H9 (cell line): ENCODE data around the gene COL28A1. TPM values are rescaled to one million over a fixed set of nuclear protein-coding genes. Genes with fewer than 3 reads are reported as not detected.

Source experiments
- DNase-seq: peaks from one replicate; pipeline ENCODE4 v3.0.0-alpha.2; 2017
- H2AFZ ChIP-seq: one replicate; pipeline ENCODE4 v1.6.1; 2013; ENCODE audit warnings: mild to moderate bottlenecking, low read length, control low read depth, moderate library complexity
- H2AK5ac ChIP-seq: 2 replicates; pipeline ENCODE4 v1.6.1; 2013; ENCODE audit warnings: low read length, control low read depth, mixed read lengths; ENCODE audit not compliant: insufficient read length
- H2BK120ac ChIP-seq: one replicate; pipeline ENCODE4 v1.6.1; 2013; ENCODE audit warnings: low read depth, mild to moderate bottlenecking, low read length, control low read depth, inconsistent platforms; ENCODE audit not compliant: poor library complexity, severe bottlenecking
- H2BK12ac ChIP-seq: 2 replicates; pipeline ENCODE4 v1.6.1; 2013; ENCODE audit warnings: low read length, control low read depth, mixed read lengths, low read depth; ENCODE audit not compliant: insufficient read length
- H2BK15ac ChIP-seq: 2 replicates; pipeline ENCODE4 v1.6.1; 2013; ENCODE audit warnings: low read depth, low read length, control low read depth
- H2BK20ac ChIP-seq: one replicate; pipeline ENCODE4 v1.6.1; 2013; ENCODE audit warnings: low read depth, mild to moderate bottlenecking, low read length, control low read depth, inconsistent platforms; ENCODE audit not compliant: poor library complexity, severe bottlenecking
- H2BK5ac ChIP-seq: 2 replicates; pipeline ENCODE4 v1.6.1; 2013; ENCODE audit warnings: low read length, control low read depth, mixed read lengths; ENCODE audit not compliant: insufficient read length
- H3K14ac ChIP-seq: 2 replicates; pipeline ENCODE4 v1.6.1; 2013; ENCODE audit warnings: low read length, control low read depth; ENCODE audit not compliant: insufficient read depth
- H3K18ac ChIP-seq: 2 replicates; pipeline ENCODE4 v1.6.1; 2013; ENCODE audit warnings: low read depth, mild to moderate bottlenecking, mixed read lengths, low read length, control low read depth; ENCODE audit not compliant: insufficient read length
- H3K23ac ChIP-seq: 2 replicates; pipeline ENCODE4 v1.6.1; 2013; ENCODE audit warnings: low read length, control low read depth, mixed read lengths, low read depth; ENCODE audit not compliant: insufficient read length
- H3K23me2 ChIP-seq: 2 replicates; pipeline ENCODE4 v1.6.1; 2013; ENCODE audit warnings: low read depth, mild to moderate bottlenecking, mixed read lengths, low read length, control low read depth; ENCODE audit not compliant: insufficient read length, poor library complexity, severe bottlenecking
- H3K27ac ChIP-seq: 2 replicates; pipeline ENCODE4 v1.5.1; 2013; ENCODE audit warnings: low read length, control low read depth, mixed read lengths, low read depth; ENCODE audit not compliant: insufficient read length
- H3K27me3 ChIP-seq: 2 replicates; pipeline ENCODE4 v1.6.1; 2013; ENCODE audit warnings: low read length, control low read depth, inconsistent platforms; ENCODE audit not compliant: insufficient read depth
- H3K4ac ChIP-seq: 2 replicates; pipeline ENCODE4 v1.6.1; 2013; ENCODE audit warnings: low read depth, mild to moderate bottlenecking, control low read depth, inconsistent platforms, low read length, moderate library complexity
- H3K4me1 ChIP-seq: 2 replicates; pipeline ENCODE4 v1.6.1; 2013; ENCODE audit warnings: low read length, control low read depth, inconsistent platforms; ENCODE audit not compliant: insufficient read depth
- H3K4me2 ChIP-seq: 2 replicates; pipeline ENCODE4 v1.6.1; 2013; ENCODE audit warnings: low read length, control low read depth, mixed read lengths; ENCODE audit not compliant: insufficient read length, insufficient read depth
- H3K56ac ChIP-seq: 2 replicates; pipeline ENCODE4 v1.6.1; 2013; ENCODE audit warnings: low read depth, mild to moderate bottlenecking, mixed read lengths, low read length, control low read depth; ENCODE audit not compliant: insufficient read length
- H3K79me1 ChIP-seq: 2 replicates; pipeline ENCODE4 v1.6.1; 2013; ENCODE audit warnings: low read depth, mild to moderate bottlenecking, moderate library complexity, low read length, control low read depth, inconsistent platforms; ENCODE audit not compliant: insufficient read depth, poor library complexity, severe bottlenecking
- H3K79me2 ChIP-seq: 2 replicates; pipeline ENCODE4 v1.6.1; 2013; ENCODE audit warnings: low read length, control low read depth, inconsistent platforms; ENCODE audit not compliant: insufficient read depth
- H3K9ac ChIP-seq: 2 replicates; pipeline ENCODE4 v1.6.1; 2013; ENCODE audit warnings: low read length, control low read depth, mixed read lengths; ENCODE audit not compliant: insufficient read length; ENCODE audit errors: extremely low read depth
- H3K9me3 ChIP-seq: one replicate; pipeline ENCODE4 v1.6.1; 2013; ENCODE audit warnings: low read depth, low read length, inconsistent platforms; ENCODE audit not compliant: control insufficient read depth
- H3T11ph ChIP-seq: one replicate; pipeline ENCODE4 v1.6.1; 2013; ENCODE audit warnings: mild to moderate bottlenecking, low read length, control low read depth, inconsistent platforms
- H4K20me1 ChIP-seq: one replicate; pipeline ENCODE4 v1.6.1; 2013; ENCODE audit not compliant: control insufficient read depth, insufficient read length, insufficient read depth
- H4K5ac ChIP-seq: 2 replicates; pipeline ENCODE4 v1.6.1; 2013; ENCODE audit warnings: low read depth, mild to moderate bottlenecking, mixed read lengths, low read length, control low read depth; ENCODE audit not compliant: insufficient read length
- H4K8ac ChIP-seq: replicated peaks from 2 replicates; pipeline ENCODE4 v1.6.1; 2013; ENCODE audit warnings: low read length, control low read depth, mixed read lengths, low read depth; ENCODE audit not compliant: insufficient read length
- H4K91ac ChIP-seq: 2 replicates; pipeline ENCODE4 v1.6.1; 2013; ENCODE audit warnings: low read depth, mild to moderate bottlenecking, moderate library complexity, mixed read lengths, low read length, control low read depth; ENCODE audit not compliant: insufficient read length
- H3K27ac Mint-ChIP-seq, 3 experiments: 2 replicates in 2 of 3; 3 replicates in 1 of 3; pipeline ENCODE4 v1.8.0; 2020 to 2021; ENCODE audit warnings: mixed read lengths in 3 of 3, mild to moderate bottlenecking in 1 of 3, moderate library complexity in 1 of 3
- H3K27me3 Mint-ChIP-seq: 2 replicates; pipeline ENCODE4 v1.8.0; 2021; ENCODE audit warnings: low read depth, mild to moderate bottlenecking, moderate library complexity, mixed read lengths
- H3K36me3 Mint-ChIP-seq, 3 experiments: 2 replicates in 2 of 3; 3 replicates in 1 of 3; pipeline ENCODE4 v1.8.0; 2020 to 2021; ENCODE audit warnings: low read depth in 3 of 3, mixed read lengths in 3 of 3; ENCODE audit not compliant: insufficient read depth in 1 of 3
- H3K4me1 Mint-ChIP-seq, 2 experiments: 2 replicates each; pipeline ENCODE4 v1.8.0; 2020; ENCODE audit warnings: mixed read lengths in 2 of 2
- H3K4me3 Mint-ChIP-seq, 2 experiments: 2 replicates in 1 of 2; 3 replicates in 1 of 2; pipeline ENCODE4 v1.8.0; 2020 to 2021; ENCODE audit warnings: mild to moderate bottlenecking in 2 of 2, mixed read lengths in 2 of 2, moderate library complexity in 1 of 2
- H3K9me3 Mint-ChIP-seq, 2 experiments: 2 replicates in 1 of 2; 3 replicates in 1 of 2; pipeline ENCODE4 v1.8.0; 2020; ENCODE audit warnings: mild to moderate bottlenecking in 2 of 2, mixed read lengths in 2 of 2, moderate library complexity in 1 of 2
- CTCF ChIP-seq: fragments of 200-600 bp; sonication (generic); conservative IDR thresholded peaks from 3 replicates; pipeline ENCODE4 v1.8.0; 2021; ENCODE audit warnings: antibody characterized with exemption, mild to moderate bottlenecking
- WGBS: extraction: QIAGEN DNeasy Blood & Tissue Kit; methylation state at CpG from one replicate; pipeline ENCODE4 v1.1.7; 2013; ENCODE audit warnings: missing lambda C conversion rate, low lambda C conversion rate, mixed read lengths; ENCODE audit not compliant: insufficient read length; ENCODE audit errors: extremely low coverage; 5-methylcytosine and 5-hydroxymethylcytosine counted together
- total RNA-seq: library from RNA; stranded (reverse); gene quantifications from 2 replicates; pipeline ENCODE4 v1.2.1, GENCODE V29; 2021

COL28A1 gene
- total RNA-seq, 1 experiment from 2014 or later = 0.66 TPM

GRCh38 chr7:7421826-7422225 is 113.8 kb downstream of the COL28A1 start:
- Histone ChIP-seq H3K9me3 (no peaks in the 10 kb centered on the region), H2BK120ac (no peak overlapping the region), H3K27me3 (no peaks in the 10 kb centered on the region), H3K79me2 (no peaks in the 10 kb centered on the region), H4K5ac (no peak overlapping the region), H2BK12ac (no peak overlapping the region), H2BK20ac (no peak overlapping the region), H3K23me2 (no peaks in the 10 kb centered on the region), H3K14ac (no peak overlapping the region), H2AFZ (no peak overlapping the region), H3K27ac (no peak overlapping the region), H3K9ac (no peak overlapping the region), H2BK5ac (no peak overlapping the region), H3K23ac (no peak overlapping the region), H3K18ac (no peak overlapping the region), H2AK5ac (no peak overlapping the region), H3T11ph (no peak overlapping the region), H3K56ac (no peak overlapping the region), H3K79me1 (no peaks in the 10 kb centered on the region), H4K20me1 (no peaks in the 10 kb centered on the region), H3K4me2 (no peak overlapping the region), H4K91ac (no peak overlapping the region), H4K8ac (no peak overlapping the region), H3K4ac (no peak overlapping the region), H2BK15ac (no peak overlapping the region), H3K4me1 (no peaks in the 10 kb centered on the region)
- H3K36me3 Mint-ChIP-seq = no peaks in the 10 kb centered on the region
- TF ChIP-seq CTCF = no peak
- H3K27ac Mint-ChIP-seq = no peak overlapping the region
- no peaks in the 10 kb centered on the region for H3K27me3 Mint-ChIP-seq
- peaks cover 0 to 3% of the 10 kb centered on the region in 2 experiments; a peak in 2 of 4 replicates for H3K4me1 Mint-ChIP-seq
- no peak for DNase-seq
- no CpG with 5 or more reads among the region's 2 CpGs for WGBS
- no peak overlapping the region for H3K4me3 Mint-ChIP-seq
- H3K9me3 Mint-ChIP-seq = no peaks in the 10 kb centered on the region
